Subcutaneous abdominal adipose tissue (tissue), 5 donors: ENCODE data around the gene PSKH1.
"Not testable (repeated sequence)": the region's sequence is repeated elsewhere in the genome, so short reads cannot be mapped to it uniquely, and the experiment has no call there.

Experiments used
- H3K27ac ChIP-seq: one replicate; pipeline ENCODE4 v1.7.0; 2013; ENCODE audit warnings: low read depth, mild to moderate bottlenecking, inconsistent platforms, low read length, moderate library complexity
- H3K27me3 ChIP-seq, 5 donors: one replicate each; pipeline ENCODE4 v1.7.0; 2013; ENCODE audit warnings: low read length in 5 of 5, inconsistent platforms in 1 of 5; ENCODE audit not compliant: control insufficient read depth in 5 of 5, insufficient read depth in 4 of 5
- H3K36me3 ChIP-seq, 5 donors: one replicate each; pipeline ENCODE4 v1.7.0; 2013; ENCODE audit warnings: low read length in 5 of 5; ENCODE audit not compliant: control insufficient read depth in 5 of 5, insufficient read depth in 5 of 5
- H3K4me1 ChIP-seq, 5 donors: one replicate each; pipeline ENCODE4 v1.7.0; 2013; ENCODE audit warnings: low read length in 5 of 5, mild to moderate bottlenecking in 3 of 5, moderate library complexity in 1 of 5; ENCODE audit not compliant: control insufficient read depth in 5 of 5, insufficient read depth in 5 of 5
- H3K4me3 ChIP-seq, 5 donors: one replicate each; pipeline ENCODE4 v1.7.0; 2013; ENCODE audit warnings: low read length in 5 of 5, low read depth in 1 of 5
- H3K9ac ChIP-seq, 5 donors: one replicate each; pipeline ENCODE4 v1.7.0; 2013; ENCODE audit warnings: low read length in 5 of 5, mild to moderate bottlenecking in 4 of 5, moderate library complexity in 3 of 5
- H3K9me3 ChIP-seq, 5 donors: one replicate each; pipeline ENCODE4 v1.7.0; 2013; ENCODE audit warnings: low read length in 5 of 5; ENCODE audit not compliant: control insufficient read depth in 5 of 5
- donor health status: healthy.
- donor health status: healthy.
- donor health status: healthy.
- donor health status: healthy.
- donor health status: healthy.

PSKH1 gene

GRCh38 chr16:67972285-67972684 lies 79.2 kb downstream of the PSKH1 start:
- not testable (repeated sequence) for H3K36me3 ChIP-seq, H3K4me3 ChIP-seq, H3K9me3 ChIP-seq

GRCh38 chr16:67975321-67976105 lies 82.5 kb downstream of the PSKH1 start:
- peaks cover 0 to 4% (median 0%) of the 10 kb centered on the region in 5 donors for H3K4me1 ChIP-seq
- no peak overlapping the region for H3K27ac ChIP-seq
- H3K27me3 ChIP-seq = peaks cover 0 to 7% (median 3%) of the 10 kb centered on the region in 5 donors
- no peaks in the 10 kb centered on the region for H3K36me3 ChIP-seq
- H3K4me3 ChIP-seq = no peak overlapping the region
- H3K9me3 ChIP-seq = no peaks in the 10 kb centered on the region
- H3K9ac ChIP-seq = no peak overlapping the region

More at GRCh38 chr16:67972285-67972684, 79.2 kb downstream of the PSKH1 start:
- H3K27me3 ChIP-seq, H3K9ac ChIP-seq, H3K27ac ChIP-seq: not testable (repeated sequence)
- peaks cover 2 to 16% (median 13%) of the 10 kb centered on the region in 5 donors for H3K4me1 ChIP-seq

- H3K4me1 ChIP-seq = peaks cover 0 to 4% (median 0%) of the 10 kb centered on the region in 5 donors
- no peak overlapping the region for H3K27ac ChIP-seq
- no peaks in the 10 kb centered on the region for H3K36me3 ChIP-seq
- H3K27me3 ChIP-seq = peaks cover 0 to 9% (median 3%) of the 10 kb centered on the region in 5 donors
- H3K9ac ChIP-seq = no peak overlapping the region
- no peaks in the 10 kb centered on the region for H3K9me3 ChIP-seq
- H3K4me3 ChIP-seq = no peak overlapping the region
Measured at GRCh38 chr16:67976205-67976604, 83.2 kb downstream of the PSKH1 start.

- no peak overlapping the region for H3K4me3 ChIP-seq
- no peaks in the 10 kb centered on the region for H3K36me3 ChIP-seq
- no peaks in the 10 kb centered on the region for H3K9me3 ChIP-seq
- H3K4me1 ChIP-seq = peaks cover 0 to 4% (median 0%) of the 10 kb centered on the region in 5 donors
- H3K27me3 ChIP-seq = peaks cover 0 to 9% (median 3%) of the 10 kb centered on the region in 5 donors
- no peak overlapping the region for H3K27ac ChIP-seq
- H3K9ac ChIP-seq = no peak overlapping the region
Measured at GRCh38 chr16:67977005-67977404, 84.0 kb downstream of the PSKH1 start.

GRCh38 chr16:67977469-67978227 lies 84.6 kb downstream of the PSKH1 start:
- Histone ChIP-seq H3K27me3 (peaks cover 0 to 9% (median 3%) of the 10 kb centered on the region in 5 donors), H3K36me3 (no peaks in the 10 kb centered on the region), H3K9ac (no peak overlapping the region), H3K4me3 (no peak overlapping the region), H3K9me3 (no peaks in the 10 kb centered on the region), H3K4me1 (peaks cover 0 to 4% (median 0%) of the 10 kb centered on the region in 5 donors), H3K27ac (no peak overlapping the region)
